Hippocampal formation (tissue), 2 donors: Measurements from ENCODE around the gene LILRB2.
"Not testable (repeated sequence)": the region's sequence is repeated elsewhere in the genome, so short reads cannot be mapped to it uniquely, and the experiment has no call there.

Source experiments
- DNase-seq, 2 donors: peaks; one replicate each; lab custom pipeline; 2025; lab: John Stamatoyannopoulos, UW

The LILRB2 gene

GRCh38 chr19:54281007-54281728, at the start of gene LILRB2:
Gene LILRB2, minus strand, starts transcription at chr19:54281110. Its CDS starts 614 bp downstream, at chr19:54280496.
- no peak for DNase-seq

- no peak for DNase-seq
These were observed 48.7 kb upstream of the LILRB2 start for GRCh38 chr19:54329476-54330165.

DNA sequence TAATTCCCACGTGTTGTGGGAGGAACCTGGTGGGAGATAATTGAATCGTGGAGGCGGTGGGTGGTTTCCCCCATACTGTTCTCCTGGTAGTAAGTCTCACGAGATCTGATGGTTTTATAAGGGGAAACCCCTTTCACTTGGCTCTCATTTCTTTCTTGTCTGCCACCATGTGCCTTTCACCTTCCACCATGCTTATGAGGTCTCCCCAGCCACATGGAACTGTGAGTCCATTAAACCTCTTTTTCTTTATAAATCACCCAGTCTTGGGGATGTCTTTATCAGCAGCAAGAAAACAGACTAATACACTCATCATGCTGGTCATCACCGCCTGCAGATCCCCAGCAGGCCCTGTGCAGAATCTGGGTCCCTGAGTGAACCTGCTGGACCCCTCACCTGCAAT, 47.9 kb upstream of the LILRB2 start:
- DNase-seq, result not testable (repeated sequence)

DNA sequence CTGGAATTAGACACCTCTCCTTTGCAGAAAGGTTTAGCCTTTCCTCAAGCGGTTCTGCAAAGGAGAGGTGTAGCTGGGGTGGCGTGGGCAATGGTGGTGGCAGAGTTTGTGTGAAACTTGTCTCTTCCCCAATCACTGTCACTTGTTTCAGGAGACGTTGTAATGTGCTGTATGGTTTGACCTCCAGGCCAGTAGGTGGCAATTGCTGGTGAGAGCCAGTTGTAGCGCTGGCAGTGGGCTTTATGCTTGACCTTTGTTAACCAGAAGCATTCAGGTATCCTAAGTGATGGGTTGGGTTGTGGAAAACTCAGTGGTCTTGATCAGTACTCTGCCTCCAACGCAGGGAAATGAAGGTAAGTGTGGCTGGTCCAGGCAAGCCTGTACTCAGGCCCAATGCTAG, 44.7 kb upstream of the LILRB2 start:
- no peak for DNase-seq

DNA sequence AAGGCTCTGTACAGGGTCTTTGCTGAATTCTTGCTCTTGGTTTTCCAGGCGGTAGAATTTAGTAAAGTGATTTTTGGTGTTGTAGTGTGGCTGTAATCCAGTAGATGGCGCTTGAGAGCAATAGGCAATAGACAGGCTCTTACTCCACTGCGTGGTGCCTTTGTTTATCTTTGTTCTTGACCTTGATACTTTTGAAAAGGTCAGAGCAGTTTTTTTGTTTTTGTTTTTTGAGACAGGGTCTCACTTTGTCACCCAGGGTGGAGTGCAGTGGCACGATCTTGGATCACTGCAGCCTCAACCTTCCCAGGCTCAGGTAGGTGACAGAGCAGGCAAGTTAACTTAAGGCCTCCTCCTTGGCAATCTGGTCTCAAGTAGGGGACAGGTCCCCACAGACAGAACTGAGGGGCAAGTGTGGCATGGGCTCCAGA, 44.3 kb upstream of the LILRB2 start:
- peak in 1 of 2 donors; percentile 21 for DNase-seq

GRCh38 chr19:54324071-54324470, 43.2 kb upstream of the LILRB2 start:
- DNase-seq, result no peak

GRCh38 chr19:54322934-54323333, 42.0 kb upstream of the LILRB2 start:
- not testable (repeated sequence) for DNase-seq

GRCh38 chr19:54322295-54322694, 41.4 kb upstream of the LILRB2 start:
- DNase-seq, result not testable (repeated sequence)

- no peak for DNase-seq
These were observed 39.2 kb upstream of the LILRB2 start for GRCh38 chr19:54319892-54320670.

DNA sequence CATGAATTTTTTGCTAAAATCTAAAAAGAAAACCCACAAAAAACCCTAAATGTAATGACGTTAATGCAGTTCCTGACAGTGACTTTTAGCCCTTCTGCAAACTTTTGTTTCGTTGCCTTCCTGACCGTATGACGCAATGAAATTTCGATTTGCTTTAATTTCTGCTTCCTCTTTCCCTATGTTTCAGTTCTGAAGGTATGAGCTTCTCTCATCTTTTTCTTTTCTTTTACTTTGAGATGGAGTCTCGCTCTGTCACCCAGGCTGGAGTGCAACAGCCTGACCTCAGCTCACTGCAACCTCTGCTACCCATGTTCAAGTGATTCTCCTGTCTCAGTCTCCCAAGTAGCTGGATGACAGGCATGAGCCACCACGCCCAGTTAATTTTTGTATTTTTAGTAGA, 38.1 kb upstream of the LILRB2 start:
- DNase-seq, result no peak

- no peak for DNase-seq
These were observed 37.0 kb upstream of the LILRB2 start for GRCh38 chr19:54317965-54318240.

DNA sequence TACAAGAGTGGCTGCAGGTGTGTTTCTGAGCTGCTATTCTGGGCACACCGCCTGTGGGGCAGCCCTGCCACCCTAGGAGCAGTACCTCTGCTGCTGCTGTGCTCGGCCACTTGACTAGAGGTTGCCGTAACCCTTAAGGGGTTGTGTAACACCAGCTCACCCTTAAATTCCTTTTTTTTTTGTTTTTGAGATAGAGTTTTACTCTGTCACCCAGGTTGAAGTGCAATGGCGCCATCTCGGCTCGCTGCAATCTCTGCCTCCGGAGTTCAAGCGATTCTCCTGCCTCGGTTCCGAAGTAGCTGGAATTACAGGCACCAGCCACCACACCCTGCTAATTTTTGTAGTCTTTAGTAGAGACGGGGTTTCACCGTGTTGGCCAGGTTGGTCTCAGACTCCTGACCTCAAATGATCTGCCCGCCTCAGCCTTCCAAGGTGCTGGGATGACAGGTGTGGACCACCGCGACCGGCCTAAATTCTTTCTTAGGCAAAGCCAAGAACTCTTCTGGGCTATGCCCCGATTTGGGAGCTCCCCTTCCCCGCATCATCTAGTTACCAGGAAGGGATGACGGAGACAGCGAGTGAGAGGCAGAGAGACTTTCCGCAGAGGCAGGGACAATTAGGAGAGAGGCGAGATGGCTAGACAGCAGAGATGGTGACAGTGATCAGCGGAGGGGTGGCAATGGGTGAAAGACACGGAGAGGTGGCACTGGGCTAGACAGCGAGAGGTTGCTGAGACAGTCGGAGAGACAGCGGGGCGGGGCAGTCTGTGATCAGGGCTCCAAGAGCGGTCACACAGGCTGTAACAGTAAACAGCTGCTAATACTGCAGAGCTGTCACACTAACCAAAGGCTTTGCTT, 36.4 kb upstream of the LILRB2 start:
- DNase-seq, result no peak

DNA sequence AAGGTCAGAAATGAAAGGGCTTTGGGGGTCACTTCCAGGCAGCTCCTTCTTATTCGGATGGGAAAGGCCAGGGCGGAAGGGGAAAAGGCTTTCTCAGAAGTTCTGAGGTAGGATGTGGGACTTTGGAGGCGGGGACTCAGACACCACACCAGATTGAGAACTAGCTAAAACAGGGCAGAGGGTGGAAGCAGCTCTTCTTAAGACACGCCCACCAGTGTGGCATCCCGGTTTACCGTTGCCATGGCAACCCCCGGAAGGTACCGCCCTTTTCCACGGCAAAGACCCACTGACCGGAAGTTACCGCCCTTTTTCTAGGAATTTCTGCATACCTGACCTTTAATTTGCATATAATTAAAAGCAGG, 35.8 kb upstream of the LILRB2 start:
- no peak for DNase-seq

- no peak for DNase-seq
These were observed 35.0 kb upstream of the LILRB2 start for GRCh38 chr19:54315956-54316355.

- no peak for DNase-seq
These were observed 31.8 kb upstream of the LILRB2 start, which contains the start of gene LILRA5 for GRCh38 chr19:54312436-54313377. Gene LILRA5, minus strand, starts transcription at chr19:54313166. Its CDS starts 147 bp downstream, at chr19:54313019.

DNA sequence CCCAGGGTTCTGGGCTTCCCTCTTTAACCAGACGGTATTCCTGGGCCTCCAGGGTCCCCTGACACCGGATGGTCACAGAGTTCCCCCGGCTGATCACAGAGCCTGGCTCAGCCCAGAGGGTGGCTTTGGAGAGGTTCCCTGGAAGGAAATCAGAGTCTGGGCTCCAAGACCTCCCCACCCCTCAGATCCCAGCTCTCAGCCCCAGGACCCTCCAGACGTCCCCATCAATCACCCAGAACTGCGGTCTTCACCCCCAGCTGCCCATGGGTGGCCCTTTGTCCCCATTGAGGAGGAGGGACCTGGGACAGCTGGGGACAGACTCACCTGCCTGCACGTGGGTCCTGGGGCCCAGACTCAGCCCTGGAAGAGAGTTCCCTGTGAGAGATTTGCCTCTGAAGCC, 31.1 kb upstream of the LILRB2 start:
- no peak for DNase-seq

DNA sequence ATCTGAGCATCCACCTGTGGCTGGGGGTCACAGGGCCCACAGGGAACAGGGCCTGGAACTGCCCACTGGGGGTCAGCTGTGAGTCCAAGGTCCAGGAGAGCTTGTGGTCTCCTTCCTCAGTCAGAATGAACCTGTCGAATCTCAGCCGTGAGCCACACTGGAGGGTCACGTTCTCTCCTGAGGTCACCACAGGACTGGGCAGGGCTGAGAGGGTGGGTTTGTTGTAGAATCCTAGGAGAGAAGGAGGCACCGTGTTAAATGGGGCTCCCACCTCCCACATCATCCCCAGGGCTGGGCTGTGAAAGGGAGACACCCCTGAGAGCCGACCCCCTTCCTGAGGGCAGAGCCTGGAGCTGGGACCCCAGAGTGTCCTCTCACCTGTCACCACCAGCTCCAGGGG, 30.6 kb upstream of the LILRB2 start:
- DNase-seq, result no peak

DNA sequence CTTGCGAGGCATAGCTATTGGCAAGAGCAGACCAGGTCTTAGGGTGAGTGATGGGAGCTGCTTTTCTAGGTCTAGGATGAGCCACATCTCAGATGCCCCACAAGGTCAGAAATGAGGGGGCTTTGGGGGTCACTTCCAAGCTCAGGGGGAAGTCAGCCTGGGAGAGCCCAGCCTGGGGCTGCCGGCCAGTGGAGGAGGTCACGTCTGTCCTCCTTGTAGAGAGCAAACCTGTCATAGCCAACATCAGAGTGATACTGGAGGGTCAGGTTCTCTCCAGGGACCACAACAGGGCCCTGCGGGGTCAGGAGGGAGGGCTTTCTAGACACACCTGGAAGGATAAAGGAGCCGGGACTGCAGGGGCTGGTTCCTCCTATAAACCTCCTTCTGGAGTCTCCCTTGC, 29.6 kb upstream of the LILRB2 start:
- DNase-seq, result no peak

GRCh38 chr19:54309811-54310210, 28.9 kb upstream of the LILRB2 start:
- no peak for DNase-seq

- DNase-seq, result no peak
These were observed 26.6 kb upstream of the LILRB2 start for GRCh38 chr19:54307389-54308020.
